ENCODE data around the gene ATP13A2. TPM values are rescaled to one million over a fixed set of nuclear protein-coding genes. Genes with fewer than 3 reads are reported as not detected.

Gene ATP13A2
- polyA plus RNA-seq, 1 of the 3 experiments (the other 2 are of a cell fraction) = 29.3 TPM

DNA sequence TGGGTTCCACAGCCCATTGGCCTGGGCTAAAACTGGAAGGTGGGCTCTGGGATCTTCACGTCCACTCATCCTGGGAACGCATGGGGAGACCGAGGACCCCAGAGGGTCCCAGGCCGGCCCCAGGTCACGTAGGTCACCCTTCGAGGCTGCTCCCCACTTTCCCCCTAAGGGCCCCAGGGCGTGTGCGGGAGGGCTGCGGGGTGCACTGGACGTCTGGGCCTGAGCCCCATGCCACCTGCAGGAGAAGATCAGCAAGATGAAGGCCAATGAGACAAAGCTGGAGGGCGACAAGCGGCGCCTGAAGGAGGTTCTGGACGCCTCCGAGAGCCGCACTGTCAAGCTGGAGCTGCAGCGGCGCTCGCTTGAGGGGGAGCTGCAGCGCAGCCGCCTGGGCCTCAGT is 43.8 kb downstream of the ATP13A2 start:
- Histone ChIP-seq H3K9ac (no peak overlapping the region), H3K27me3 (ENCODE audit: insufficient read depth) (no peaks in the 10 kb centered on the region), H3F3A (replicated peaks; ENCODE audit: insufficient read depth) (peaks cover 16% of the 10 kb centered on the region), H3K9me3 (no peaks in the 10 kb centered on the region), H3K4me3 (ENCODE audit: low read depth in 2 of 2, low read length in 1 of 2) (no peak overlapping the region), H3K4me1 (ENCODE audit: control insufficient read depth in 1 of 2, insufficient read depth in 2 of 2, low read depth in 1 of 2, low read length in 1 of 2) (peaks cover 11 to 33% of the 10 kb centered on the region in 2 experiments; a peak in 2 of 4 replicates), H3K36me3 (replicated peaks in 1 of 2; ENCODE audit: control insufficient read depth in 1 of 2, insufficient read depth in 2 of 2, low read length in 1 of 2) (peaks cover 6 to 12% of the 10 kb centered on the region in 2 experiments), H3K4me2 (peak overlapping the region; percentile 52; the same call in 1 of the 2 replicates), H4K20me1 (ENCODE audit: insufficient read depth) (peaks cover 13% of the 10 kb centered on the region; the same call in 1 of the 2 replicates), H3K27ac (ENCODE audit: low read depth in 2 of 2, low read length in 1 of 2) (peak overlapping the region in 1 of 2 experiments; percentile 76; a peak in 2 of 4 replicates), H2AFZ (ENCODE audit: low read depth) (no peak overlapping the region), H3K9me2 (no peaks in the 10 kb centered on the region), H3K79me2 (ENCODE audit: insufficient read depth) (no peaks in the 10 kb centered on the region)
- POLR2A ChIA-PET = interaction anchor here (1.0 to 3.1 kb wide), 4 partner anchors 8 to 63 kb away, joined by 3 to 39 read pairs (median 6); partner anchors contain the start of gene MFAP2
- CTCF ChIA-PET = interaction anchor here (0.9 to 20.3 kb wide), 4 partner anchors 10 to 74 kb away, joined by 3 to 408 read pairs (median 8); partner anchors contain the start of gene SDHB
- DNase-seq = no peak
- no peak for TF ChIP-seq RCOR1 (IDR thresholded peaks at IDR 0.05; ENCODE audit: low read length)
- TF ChIP-seq, protein P1, sequence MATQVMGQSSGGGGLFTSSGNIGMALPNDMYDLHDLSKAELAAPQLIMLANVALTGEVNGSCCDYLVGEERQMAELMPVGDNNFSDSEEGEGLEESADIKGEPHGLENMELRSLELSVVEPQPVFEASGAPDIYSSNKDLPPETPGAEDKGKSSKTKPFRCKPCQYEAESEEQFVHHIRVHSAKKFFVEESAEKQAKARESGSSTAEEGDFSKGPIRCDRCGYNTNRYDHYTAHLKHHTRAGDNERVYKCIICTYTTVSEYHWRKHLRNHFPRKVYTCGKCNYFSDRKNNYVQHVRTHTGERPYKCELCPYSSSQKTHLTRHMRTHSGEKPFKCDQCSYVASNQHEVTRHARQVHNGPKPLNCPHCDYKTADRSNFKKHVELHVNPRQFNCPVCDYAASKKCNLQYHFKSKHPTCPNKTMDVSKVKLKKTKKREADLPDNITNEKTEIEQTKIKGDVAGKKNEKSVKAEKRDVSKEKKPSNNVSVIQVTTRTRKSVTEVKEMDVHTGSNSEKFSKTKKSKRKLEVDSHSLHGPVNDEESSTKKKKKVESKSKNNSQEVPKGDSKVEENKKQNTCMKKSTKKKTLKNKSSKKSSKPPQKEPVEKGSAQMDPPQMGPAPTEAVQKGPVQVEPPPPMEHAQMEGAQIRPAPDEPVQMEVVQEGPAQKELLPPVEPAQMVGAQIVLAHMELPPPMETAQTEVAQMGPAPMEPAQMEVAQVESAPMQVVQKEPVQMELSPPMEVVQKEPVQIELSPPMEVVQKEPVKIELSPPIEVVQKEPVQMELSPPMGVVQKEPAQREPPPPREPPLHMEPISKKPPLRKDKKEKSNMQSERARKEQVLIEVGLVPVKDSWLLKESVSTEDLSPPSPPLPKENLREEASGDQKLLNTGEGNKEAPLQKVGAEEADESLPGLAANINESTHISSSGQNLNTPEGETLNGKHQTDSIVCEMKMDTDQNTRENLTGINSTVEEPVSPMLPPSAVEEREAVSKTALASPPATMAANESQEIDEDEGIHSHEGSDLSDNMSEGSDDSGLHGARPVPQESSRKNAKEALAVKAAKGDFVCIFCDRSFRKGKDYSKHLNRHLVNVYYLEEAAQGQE (IDR thresholded peaks at IDR 0.05; ENCODE audit: low read depth, low read length) = no peak
- TF ChIP-seq NRF1 (IDR thresholded peaks at IDR 0.05; ENCODE audit: low read depth, low read length) = no peak
- TF ChIP-seq, protein P2, sequence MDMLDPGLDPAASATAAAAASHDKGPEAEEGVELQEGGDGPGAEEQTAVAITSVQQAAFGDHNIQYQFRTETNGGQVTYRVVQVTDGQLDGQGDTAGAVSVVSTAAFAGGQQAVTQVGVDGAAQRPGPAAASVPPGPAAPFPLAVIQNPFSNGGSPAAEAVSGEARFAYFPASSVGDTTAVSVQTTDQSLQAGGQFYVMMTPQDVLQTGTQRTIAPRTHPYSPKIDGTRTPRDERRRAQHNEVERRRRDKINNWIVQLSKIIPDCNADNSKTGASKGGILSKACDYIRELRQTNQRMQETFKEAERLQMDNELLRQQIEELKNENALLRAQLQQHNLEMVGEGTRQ (IDR thresholded peaks at IDR 0.05; ENCODE audit: borderline replicate concordance, low read depth, low read length) = no peak
- no peak for TF ChIP-seq RAD21 (IDR thresholded peaks at IDR 0.05; ENCODE audit: low read length)
- TF ChIP-seq GABPA (IDR thresholded peaks at IDR 0.05; ENCODE audit: low read depth) = no peak
- no peak for TF ChIP-seq FOXJ3 (CRISPR knock-in tag; IDR thresholded peaks at IDR 0.05)
- no peak for TF ChIP-seq EZH2phosphoT487 (IDR thresholded peaks at IDR 0.05; ENCODE audit: borderline replicate concordance, low read depth)
- TF ChIP-seq RFX5 (IDR thresholded peaks at IDR 0.05; ENCODE audit: low read length) = no peak
- no peak for TF ChIP-seq MXI1 (IDR thresholded peaks at IDR 0.05; ENCODE audit: low read depth, low read length)
- TF ChIP-seq, protein P3, sequence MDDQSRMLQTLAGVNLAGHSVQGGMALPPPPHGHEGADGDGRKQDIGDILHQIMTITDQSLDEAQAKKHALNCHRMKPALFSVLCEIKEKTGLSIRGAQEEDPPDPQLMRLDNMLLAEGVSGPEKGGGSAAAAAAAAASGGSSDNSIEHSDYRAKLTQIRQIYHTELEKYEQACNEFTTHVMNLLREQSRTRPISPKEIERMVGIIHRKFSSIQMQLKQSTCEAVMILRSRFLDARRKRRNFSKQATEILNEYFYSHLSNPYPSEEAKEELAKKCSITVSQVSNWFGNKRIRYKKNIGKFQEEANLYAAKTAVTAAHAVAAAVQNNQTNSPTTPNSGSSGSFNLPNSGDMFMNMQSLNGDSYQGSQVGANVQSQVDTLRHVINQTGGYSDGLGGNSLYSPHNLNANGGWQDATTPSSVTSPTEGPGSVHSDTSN (IDR thresholded peaks at IDR 0.05) = no peak
- TF ChIP-seq TAF1 (IDR thresholded peaks at IDR 0.05; ENCODE audit: borderline replicate concordance, low read depth, low read length) = no peak
- TF ChIP-seq RXRA (IDR thresholded peaks at IDR 0.05; ENCODE audit: borderline replicate concordance, low read depth) = no peak
- no peak for TF ChIP-seq SIN3A (IDR thresholded peaks at IDR 0.05; ENCODE audit: borderline replicate concordance, low read depth, low read length)
- TF ChIP-seq FOSL2 (IDR thresholded peaks at IDR 0.05; ENCODE audit: borderline replicate concordance, low read depth) = no peak
- TF ChIP-seq, protein P4, sequence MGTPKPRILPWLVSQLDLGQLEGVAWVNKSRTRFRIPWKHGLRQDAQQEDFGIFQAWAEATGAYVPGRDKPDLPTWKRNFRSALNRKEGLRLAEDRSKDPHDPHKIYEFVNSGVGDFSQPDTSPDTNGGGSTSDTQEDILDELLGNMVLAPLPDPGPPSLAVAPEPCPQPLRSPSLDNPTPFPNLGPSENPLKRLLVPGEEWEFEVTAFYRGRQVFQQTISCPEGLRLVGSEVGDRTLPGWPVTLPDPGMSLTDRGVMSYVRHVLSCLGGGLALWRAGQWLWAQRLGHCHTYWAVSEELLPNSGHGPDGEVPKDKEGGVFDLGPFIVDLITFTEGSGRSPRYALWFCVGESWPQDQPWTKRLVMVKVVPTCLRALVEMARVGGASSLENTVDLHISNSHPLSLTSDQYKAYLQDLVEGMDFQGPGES (IDR thresholded peaks at IDR 0.05; ENCODE audit: low read depth, low read length) = no peak
- TF ChIP-seq, protein P5, sequence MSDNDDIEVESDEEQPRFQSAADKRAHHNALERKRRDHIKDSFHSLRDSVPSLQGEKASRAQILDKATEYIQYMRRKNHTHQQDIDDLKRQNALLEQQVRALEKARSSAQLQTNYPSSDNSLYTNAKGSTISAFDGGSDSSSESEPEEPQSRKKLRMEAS (IDR thresholded peaks at IDR 0.05; ENCODE audit: low read depth) = no peak
- WGBS (ENCODE audit: low lambda C conversion rate) = 93% methylated on average over 20 of the region's 21 CpGs
